NCI-H510A (cell line): Measurements from ENCODE around the gene EFCC1.

Experiments
- DNase-seq: peaks from one replicate; lab custom pipeline; 2025; lab: John Stamatoyannopoulos, UW

EFCC1 gene

GRCh38 chr3:128994581-128995546 lies 6.2 kb upstream of the EFCC1 start:
- DNase-seq = no peak

GRCh38 chr3:128995737-128996136 lies 5.4 kb upstream of the EFCC1 start:
- no peak for DNase-seq

GRCh38 chr3:128996200-128996599 lies 4.9 kb upstream of the EFCC1 start:
- DNase-seq = no peak

GRCh38 chr3:128996726-128997125 lies 4.4 kb upstream of the EFCC1 start:
- DNase-seq = no peak

GRCh38 chr3:128997486-128998133 lies 3.5 kb upstream of the EFCC1 start:
- DNase-seq = no peak

GRCh38 chr3:128998561-128998960 lies 2.5 kb upstream of the EFCC1 start:
- no peak for DNase-seq

- DNase-seq = no peak
Measured at GRCh38 chr3:128999102-128999501, 2.0 kb upstream of the EFCC1 start.

- no peak for DNase-seq
Measured at GRCh38 chr3:129000742-129001100, 383 bp upstream of the EFCC1 start.

GRCh38 chr3:129001806-129002572 lies 885 bp downstream of the EFCC1 start:
- DNase-seq = peak; percentile 45

GRCh38 chr3:129002573-129003569 lies 1.8 kb downstream of the EFCC1 start:
- no peak for DNase-seq

- DNase-seq = peak; percentile 47
Measured at GRCh38 chr3:129003578-129004112, 2.5 kb downstream of the EFCC1 start.

GRCh38 chr3:129004639-129005295 lies 3.7 kb downstream of the EFCC1 start:
- DNase-seq = peak; percentile 35

- peak; percentile 78 for DNase-seq
Measured at GRCh38 chr3:129005526-129006303, 4.6 kb downstream of the EFCC1 start.

- no peak for DNase-seq
Measured at GRCh38 chr3:129006864-129007263, 5.8 kb downstream of the EFCC1 start.

GRCh38 chr3:129007792-129008191 lies 6.7 kb downstream of the EFCC1 start:
- DNase-seq = no peak

GRCh38 chr3:129009266-129009665 lies 8.2 kb downstream of the EFCC1 start:
- no peak for DNase-seq

- DNase-seq = no peak
Measured at GRCh38 chr3:129010310-129010956, 9.3 kb downstream of the EFCC1 start.

- DNase-seq = no peak
Measured at GRCh38 chr3:129013491-129013891, 12.4 kb downstream of the EFCC1 start.

GRCh38 chr3:129014148-129014547 lies 13.0 kb downstream of the EFCC1 start:
- no peak for DNase-seq
